Endodermal cell (in vitro differentiated cells): ENCODE measurements around the gene LIX1. TPM values are rescaled to one million over a fixed set of nuclear protein-coding genes. Genes with fewer than 3 reads are reported as not detected.

Experiments used
- DNase-seq: peaks from one replicate; pipeline ENCODE4 v3.0.0-alpha.2; 2017
- H3K27ac ChIP-seq: 2 replicates; pipeline ENCODE4 v1.5.1; 2013; ENCODE audit warnings: mild to moderate bottlenecking, low read depth, low read length, moderate library complexity
- H3K27me3 ChIP-seq: 2 replicates; pipeline ENCODE4 v1.6.1; 2013; ENCODE audit warnings: mild to moderate bottlenecking, low read length, moderate library complexity; ENCODE audit not compliant: insufficient read depth, control insufficient read depth, poor library complexity, severe bottlenecking
- H3K36me3 ChIP-seq: 2 replicates; pipeline ENCODE4 v1.7.0; 2013; ENCODE audit warnings: mild to moderate bottlenecking, low read length, moderate library complexity; ENCODE audit not compliant: control insufficient read depth, insufficient read depth
- H3K4me1 ChIP-seq: one replicate; pipeline ENCODE4 v1.7.0; 2013; ENCODE audit warnings: low read length; ENCODE audit not compliant: control insufficient read depth, insufficient read depth
- H3K4me3 ChIP-seq: 2 replicates; pipeline ENCODE4 v1.5.1; 2013; ENCODE audit warnings: mild to moderate bottlenecking, low read length, moderate library complexity
- H3K9ac ChIP-seq: 2 replicates; pipeline ENCODE4 v1.6.1; 2013; ENCODE audit warnings: mild to moderate bottlenecking, low read length, moderate library complexity; ENCODE audit not compliant: poor library complexity, severe bottlenecking; ENCODE audit errors: extremely low read depth
- H3K9me3 ChIP-seq: 2 replicates; pipeline ENCODE4 v1.6.1; 2013; ENCODE audit warnings: mild to moderate bottlenecking, low read length, moderate library complexity; ENCODE audit not compliant: control insufficient read depth
- H3K27ac Mint-ChIP-seq: 2 replicates; pipeline ENCODE4 v1.8.0; 2020; ENCODE audit warnings: mixed read lengths
- H3K27me3 Mint-ChIP-seq: 2 replicates; pipeline ENCODE4 v1.8.0; 2021; ENCODE audit warnings: mild to moderate bottlenecking, mixed read lengths; ENCODE audit not compliant: insufficient read depth
- H3K36me3 Mint-ChIP-seq: 2 replicates; pipeline ENCODE4 v1.8.0; 2020; ENCODE audit warnings: low read depth, mixed read lengths
- H3K4me1 Mint-ChIP-seq: 2 replicates; pipeline ENCODE4 v1.8.0; 2020; ENCODE audit warnings: mixed read lengths
- H3K4me3 Mint-ChIP-seq: 2 replicates; pipeline ENCODE4 v1.8.0; 2020; ENCODE audit warnings: mild to moderate bottlenecking, moderate library complexity, mixed read lengths
- H3K9me3 Mint-ChIP-seq: 2 replicates; pipeline ENCODE4 v1.8.0; 2020; ENCODE audit warnings: mild to moderate bottlenecking, mixed read lengths
- WGBS, 2 experiments: methylation state at CpG; one replicate each; pipeline versions ENCODE4 v1.1.5 to v1.1.7; 2013; ENCODE audit warnings: missing lambda C conversion rate in 2 of 2, mixed read lengths in 1 of 2; ENCODE audit not compliant: insufficient coverage in 1 of 2, insufficient read length in 1 of 2; 5-methylcytosine and 5-hydroxymethylcytosine counted together
- total RNA-seq, 2 donors: library from RNA; stranded (reverse); fragmentation: NEBNext Ultra II Directional in 1 of 2; extraction: Animal tissue kit (Norgen Biotek cat#: 25700) in 1 of 2; gene quantifications; 2 replicates in 1 of 2; 3 replicates in 1 of 2; pipeline ENCODE4 v1.2.1, GENCODE V29; 2021
- TF ChIP-seq, protein P1 (sequence below): fragments of 200-600 bp; sonication (generic); conservative IDR thresholded peaks from 2 replicates; pipeline ENCODE4 v1.5.0; 2021; ENCODE audit warnings: antibody characterized with exemption, mild to moderate bottlenecking

The LIX1 gene
- total RNA-seq, 2 donors from 2014 or later = 0.09 to 0.15 TPM

DNA sequence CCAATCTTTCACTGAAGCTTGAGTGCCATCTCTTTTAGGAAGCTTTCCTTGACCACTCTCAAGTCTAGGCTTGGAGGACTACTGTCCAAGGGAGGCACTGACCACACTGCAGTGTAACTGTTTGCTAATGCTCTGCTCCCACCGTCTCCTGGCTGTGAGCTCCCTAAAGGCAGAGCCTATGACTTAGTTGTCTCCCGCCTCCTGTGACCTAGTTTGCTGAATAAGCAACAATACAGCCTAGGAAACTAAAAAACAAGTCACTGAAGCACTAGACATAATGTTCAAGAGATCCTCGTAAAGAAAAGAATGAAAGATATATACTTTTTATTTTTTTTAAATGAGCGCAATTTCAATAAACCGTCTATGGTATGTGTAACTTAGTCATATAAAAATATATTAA lies 31.4 kb downstream of the LIX1 start:
- Histone ChIP-seq H3K27me3 (no peaks in the 10 kb centered on the region), H3K9ac (no peak overlapping the region), H3K9me3 (no peaks in the 10 kb centered on the region), H3K4me1 (peaks cover 3% of the 10 kb centered on the region), H3K4me3 (no peak overlapping the region), H3K27ac (no peak overlapping the region), H3K36me3 (no peaks in the 10 kb centered on the region)
- H3K36me3 Mint-ChIP-seq = no peaks in the 10 kb centered on the region
- H3K27ac Mint-ChIP-seq = no peak overlapping the region
- 93% methylated on average over 5 of the region's 5 CpGs; no CpG with 5 or more reads in 1 of the 2 experiments for WGBS, 2 experiments
- TF ChIP-seq, protein P1, sequence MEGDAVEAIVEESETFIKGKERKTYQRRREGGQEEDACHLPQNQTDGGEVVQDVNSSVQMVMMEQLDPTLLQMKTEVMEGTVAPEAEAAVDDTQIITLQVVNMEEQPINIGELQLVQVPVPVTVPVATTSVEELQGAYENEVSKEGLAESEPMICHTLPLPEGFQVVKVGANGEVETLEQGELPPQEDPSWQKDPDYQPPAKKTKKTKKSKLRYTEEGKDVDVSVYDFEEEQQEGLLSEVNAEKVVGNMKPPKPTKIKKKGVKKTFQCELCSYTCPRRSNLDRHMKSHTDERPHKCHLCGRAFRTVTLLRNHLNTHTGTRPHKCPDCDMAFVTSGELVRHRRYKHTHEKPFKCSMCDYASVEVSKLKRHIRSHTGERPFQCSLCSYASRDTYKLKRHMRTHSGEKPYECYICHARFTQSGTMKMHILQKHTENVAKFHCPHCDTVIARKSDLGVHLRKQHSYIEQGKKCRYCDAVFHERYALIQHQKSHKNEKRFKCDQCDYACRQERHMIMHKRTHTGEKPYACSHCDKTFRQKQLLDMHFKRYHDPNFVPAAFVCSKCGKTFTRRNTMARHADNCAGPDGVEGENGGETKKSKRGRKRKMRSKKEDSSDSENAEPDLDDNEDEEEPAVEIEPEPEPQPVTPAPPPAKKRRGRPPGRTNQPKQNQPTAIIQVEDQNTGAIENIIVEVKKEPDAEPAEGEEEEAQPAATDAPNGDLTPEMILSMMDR = no peak
- no peak overlapping the region for H3K4me3 Mint-ChIP-seq
- no peaks in the 10 kb centered on the region for H3K9me3 Mint-ChIP-seq
- peaks cover 11% of the 10 kb centered on the region for H3K4me1 Mint-ChIP-seq
- no peaks in the 10 kb centered on the region for H3K27me3 Mint-ChIP-seq
- DNase-seq = no peak

DNA sequence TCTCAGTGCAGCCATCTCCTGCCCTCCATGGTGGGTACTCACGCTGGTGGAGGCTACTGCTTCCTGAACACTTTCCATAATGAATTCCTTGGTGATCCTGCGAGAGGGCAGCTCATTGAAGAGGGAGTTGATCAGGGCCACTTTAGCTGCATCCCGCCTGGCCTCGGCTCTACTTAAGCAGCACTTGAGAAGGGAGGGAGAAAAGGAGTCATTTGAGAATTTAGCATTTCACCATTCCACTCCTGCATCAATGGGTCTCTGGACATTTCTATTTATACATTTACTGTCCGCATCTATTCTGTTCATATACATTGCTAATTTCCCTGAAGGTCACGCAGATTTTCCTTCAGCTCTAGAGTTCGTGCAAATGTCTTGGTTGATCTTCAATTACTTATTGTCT lies 35.1 kb downstream of the LIX1 start:
- Mint-ChIP-seq H3K4me3 (no peak overlapping the region), H3K9me3 (no peaks in the 10 kb centered on the region), H3K4me1 (peaks cover 11% of the 10 kb centered on the region), H3K27me3 (no peaks in the 10 kb centered on the region), H3K27ac (no peak overlapping the region), H3K36me3 (no peaks in the 10 kb centered on the region)
- Histone ChIP-seq H3K9ac (no peak overlapping the region), H3K27me3 (no peaks in the 10 kb centered on the region), H3K4me1 (peaks cover 3% of the 10 kb centered on the region), H3K9me3 (no peaks in the 10 kb centered on the region), H3K4me3 (no peak overlapping the region), H3K36me3 (no peaks in the 10 kb centered on the region), H3K27ac (no peak overlapping the region)
- WGBS, 2 experiments = 88 to 92% methylated on average over 4 to 7 of the region's 7 CpGs
- DNase-seq = no peak
- TF ChIP-seq, protein P1 = no peak

DNA sequence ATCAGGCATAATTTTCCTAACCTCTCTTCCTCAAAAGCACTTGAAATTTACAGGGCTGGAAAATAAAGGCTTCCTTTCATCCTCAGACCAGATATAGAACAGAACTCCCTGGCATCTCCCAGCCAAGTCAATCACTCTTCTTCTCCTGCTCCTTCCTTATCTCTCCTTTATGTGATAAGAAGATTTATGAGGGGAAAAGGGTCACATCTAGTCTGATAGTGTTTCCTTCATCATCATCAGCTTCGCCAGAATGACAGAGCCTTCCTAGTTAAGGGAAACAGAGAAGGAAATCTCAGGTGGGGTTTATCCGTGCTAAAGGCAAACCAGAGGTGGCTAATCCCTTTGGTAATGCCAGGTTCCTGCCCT lies 36.2 kb downstream of the LIX1 start:
- peaks cover 3% of the 10 kb centered on the region for H3K4me1 ChIP-seq
- no peaks in the 10 kb centered on the region for H3K27me3 ChIP-seq
- Mint-ChIP-seq H3K27ac (no peak overlapping the region), H3K4me1 (peaks cover 20% of the 10 kb centered on the region), H3K36me3 (no peaks in the 10 kb centered on the region), H3K9me3 (no peaks in the 10 kb centered on the region), H3K27me3 (no peaks in the 10 kb centered on the region), H3K4me3 (no peak overlapping the region)
- WGBS, 2 experiments = 89 to 92% methylated on average over 2 of the region's 2 CpGs
- no peaks in the 10 kb centered on the region for H3K36me3 ChIP-seq
- H3K9ac ChIP-seq = no peak overlapping the region
- no peak overlapping the region for H3K4me3 ChIP-seq
- H3K27ac ChIP-seq = no peak overlapping the region
- no peak for DNase-seq
- H3K9me3 ChIP-seq = no peaks in the 10 kb centered on the region
- TF ChIP-seq, protein P1 = no peak
